Suppressor macrophage treated with lipopolysaccharide for 4 hours (primary cell): ENCODE measurements around the gene KLF5.
"Not testable (repeated sequence)": the region's sequence is repeated elsewhere in the genome, so short reads cannot be mapped to it uniquely, and the experiment has no call there.

Source experiments
- DNase-seq: peaks from one replicate; pipeline ENCODE4 v3.0.0-alpha.2; 2020

Gene KLF5

GRCh38 chr13:73058736-73059459 is at the start of gene KLF5:
Gene KLF5, plus strand, starts transcription at chr13:73059005. Its CDS starts 323 bp downstream, at chr13:73059328.
- DNase-seq, result peak; percentile 95

GRCh38 chr13:73011751-73012150 is 47.1 kb upstream of the KLF5 start:
- DNase-seq, result no peak

- DNase-seq, result no peak
Observed at GRCh38 chr13:73015805-73016204, 43.0 kb upstream of the KLF5 start.

GRCh38 chr13:73018336-73018735 is 40.5 kb upstream of the KLF5 start:
- DNase-seq, result no peak

GRCh38 chr13:73025217-73026012 is 33.4 kb upstream of the KLF5 start:
- no peak for DNase-seq

- no peak for DNase-seq
Observed at GRCh38 chr13:73034901-73035300, 23.9 kb upstream of the KLF5 start.

- no peak for DNase-seq
Observed at GRCh38 chr13:73035660-73036059, 23.1 kb upstream of the KLF5 start.

GRCh38 chr13:73036566-73036965 is 22.2 kb upstream of the KLF5 start:
- no peak for DNase-seq

GRCh38 chr13:73038064-73038463 is 20.7 kb upstream of the KLF5 start:
- DNase-seq, result no peak

GRCh38 chr13:73039201-73040108 is 19.4 kb upstream of the KLF5 start:
- DNase-seq, result no peak

GRCh38 chr13:73040484-73040883 is 18.3 kb upstream of the KLF5 start:
- no peak for DNase-seq

- no peak for DNase-seq
Observed at GRCh38 chr13:73040968-73041596, 17.7 kb upstream of the KLF5 start.

GRCh38 chr13:73045031-73045430 is 13.8 kb upstream of the KLF5 start:
- DNase-seq, result no peak

GRCh38 chr13:73048615-73049014 is 10.2 kb upstream of the KLF5 start:
- not testable (repeated sequence) for DNase-seq

GRCh38 chr13:73054712-73055111 is 4.1 kb upstream of the KLF5 start:
- DNase-seq, result no peak

- no peak for DNase-seq
Observed at GRCh38 chr13:73055813-73056564, 2.8 kb upstream of the KLF5 start.

GRCh38 chr13:73056565-73056962 is 2.2 kb upstream of the KLF5 start:
- DNase-seq, result no peak

- DNase-seq, result no peak
Observed at GRCh38 chr13:73057284-73058063, 1.3 kb upstream of the KLF5 start.

GRCh38 chr13:73058064-73058313 is 816 bp upstream of the KLF5 start:
- DNase-seq, result no peak

GRCh38 chr13:73058432-73058735 is 421 bp upstream of the KLF5 start:
- DNase-seq, result no peak

GRCh38 chr13:73059460-73060250 is 850 bp downstream of the KLF5 start:
- peak; percentile 30 for DNase-seq
